HG03520 (cell line): Measurements from ENCODE around the gene XRRA1.
"Not testable (repeated sequence)": the region's sequence is repeated elsewhere in the genome, so short reads cannot be mapped to it uniquely, and the experiment has no call there.

Experiments used
- ATAC-seq: cut with Tn5 transposase; IDR thresholded peaks from one replicate; pipeline ENCODE4 v1.9.1; 2021; ENCODE audit warnings: mild to moderate bottlenecking, moderate library complexity; ENCODE audit not compliant: unreplicated experiment

XRRA1 gene

DNA sequence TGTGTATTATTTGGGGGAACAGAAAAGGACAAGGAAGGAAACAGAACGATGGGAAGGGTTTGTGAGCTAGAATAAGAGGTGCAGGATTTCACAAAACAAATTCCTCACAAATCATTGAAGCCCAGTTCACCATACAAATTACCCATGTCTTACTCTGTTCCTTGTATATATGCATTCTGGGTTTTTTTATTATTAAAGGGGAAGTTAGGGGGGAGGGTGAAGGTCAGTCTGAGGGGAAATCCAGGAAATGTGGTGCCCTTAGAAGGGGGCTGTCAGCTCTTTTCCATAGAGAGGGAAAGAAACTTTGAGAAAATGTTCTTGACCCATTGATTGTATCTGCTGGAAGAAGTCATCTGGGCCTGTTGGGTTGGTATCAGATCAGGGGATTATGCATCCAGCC lies 109.4 kb downstream of the XRRA1 start:
- ATAC-seq, result no peak

- no peak for ATAC-seq
Measured at GRCh38 chr11:74838188-74838587, 110.7 kb downstream of the XRRA1 start.

GRCh38 chr11:74837191-74837590 lies 111.7 kb downstream of the XRRA1 start:
- ATAC-seq, result no peak

DNA sequence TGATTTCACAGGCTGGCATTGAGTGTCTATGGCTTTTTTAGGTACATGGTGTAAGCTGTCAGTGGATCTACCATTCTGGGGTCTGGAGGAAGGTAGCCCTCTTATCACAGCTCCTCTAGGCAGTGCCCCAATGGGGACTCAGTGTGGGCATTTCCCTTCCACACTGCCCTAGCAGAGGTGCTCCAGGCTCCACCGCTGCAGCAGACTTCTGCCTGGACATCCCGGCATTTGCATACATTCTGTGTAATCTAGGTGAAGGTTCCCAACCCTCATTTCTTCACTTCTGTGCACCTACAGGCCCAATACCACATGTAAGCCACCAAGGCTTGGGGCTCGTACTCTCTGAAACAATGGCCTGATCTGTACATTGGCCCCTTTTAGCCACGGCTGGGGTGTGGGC lies 122.0 kb downstream of the XRRA1 start:
- ATAC-seq, result no peak

- not testable (repeated sequence) for ATAC-seq
Measured at GRCh38 chr11:74825596-74825995, 123.3 kb downstream of the XRRA1 start.

- no peak for ATAC-seq
Measured at GRCh38 chr11:74824285-74824982, 124.5 kb downstream of the XRRA1 start.

GRCh38 chr11:74822170-74822569 lies 126.7 kb downstream of the XRRA1 start:
- ATAC-seq, result no peak

GRCh38 chr11:74820763-74821162 lies 128.1 kb downstream of the XRRA1 start:
- ATAC-seq, result no peak

DNA sequence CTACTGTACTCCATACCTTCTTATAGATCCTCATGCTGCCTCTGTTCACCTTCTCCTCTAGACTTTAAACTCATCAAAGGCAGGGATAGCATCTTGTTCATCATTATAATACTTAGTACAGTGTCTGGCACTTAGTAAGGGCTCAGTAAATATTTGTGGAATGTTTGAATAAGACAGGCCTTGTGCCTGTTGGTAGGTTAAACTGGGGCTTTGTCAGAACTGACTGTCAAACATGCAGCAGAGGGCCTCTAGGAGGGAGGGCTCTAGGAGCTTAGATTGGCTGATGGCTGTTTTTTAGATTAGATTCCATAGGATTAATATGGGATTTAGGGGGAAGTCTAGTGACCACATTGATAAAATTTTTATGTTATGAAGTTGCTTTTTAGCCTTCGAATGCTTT lies 129.5 kb downstream of the XRRA1 start:
- no peak for ATAC-seq

GRCh38 chr11:74818283-74818946 lies 130.5 kb downstream of the XRRA1 start:
- no peak for ATAC-seq

- ATAC-seq, result no peak
Measured at GRCh38 chr11:74816664-74817063, 132.2 kb downstream of the XRRA1 start.

- no peak for ATAC-seq
Measured at GRCh38 chr11:74815966-74816365, 132.9 kb downstream of the XRRA1 start.

DNA sequence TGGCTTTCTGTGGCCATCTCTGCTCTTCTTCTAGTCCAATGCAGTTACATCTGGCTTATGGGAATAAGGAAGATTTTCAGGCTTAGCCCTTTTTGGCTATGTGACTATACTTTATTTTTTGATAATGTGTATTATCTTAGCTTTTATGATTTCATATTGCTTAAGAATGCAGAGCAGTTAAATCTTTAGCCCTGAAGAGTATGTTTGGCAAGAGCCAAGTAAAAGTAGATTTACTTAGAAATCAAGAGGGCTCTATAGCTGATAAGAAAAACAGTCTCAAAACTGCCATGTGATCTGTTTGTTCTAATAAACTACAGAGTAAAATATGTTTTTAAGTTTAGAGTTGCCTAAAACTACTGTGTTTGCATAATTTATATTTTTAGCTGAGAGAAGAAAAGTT lies 139.1 kb downstream of the XRRA1 start:
- ATAC-seq, result no peak

GRCh38 chr11:74806267-74806666 lies 142.6 kb downstream of the XRRA1 start:
- no peak for ATAC-seq

DNA sequence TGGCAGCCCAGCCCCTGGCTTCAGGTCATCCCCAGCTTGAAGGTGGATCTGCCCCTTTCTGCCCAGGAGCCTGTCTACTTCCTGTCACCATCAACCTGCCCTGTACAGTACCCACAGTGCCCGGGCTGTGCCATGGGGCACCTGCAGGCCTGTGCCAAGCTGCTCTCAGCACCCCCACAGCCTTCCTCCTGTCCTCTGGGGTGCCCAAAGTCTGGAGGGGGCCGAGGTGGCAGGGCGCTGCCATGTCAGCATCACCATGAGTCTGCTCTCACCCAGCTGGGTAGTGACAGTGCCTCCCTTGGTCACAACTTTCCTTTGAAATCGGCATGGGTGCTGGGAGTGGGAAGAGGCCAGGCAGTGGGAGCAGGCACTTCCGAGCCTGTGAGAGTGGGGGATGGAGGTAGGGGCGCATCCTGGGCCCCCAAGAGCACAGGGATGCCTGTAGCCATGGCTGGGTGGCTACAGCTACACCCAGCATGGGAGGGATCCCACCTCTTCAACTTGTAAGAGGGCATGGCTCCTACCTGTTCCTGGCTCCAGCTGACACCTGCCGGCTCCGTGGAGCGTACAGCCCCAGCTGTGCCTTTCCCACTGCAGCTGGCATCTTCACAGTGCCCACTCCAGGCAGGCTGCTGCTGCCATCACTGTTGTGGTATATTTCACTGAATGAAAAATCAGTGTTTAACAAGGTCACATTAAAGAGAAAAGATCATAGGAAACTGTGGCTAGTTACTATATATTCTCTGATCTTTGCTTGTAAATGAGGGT lies 157.4 kb downstream of the XRRA1 start:
- ATAC-seq, result no peak
